Measurements from ENCODE around the gene SPACA9.

Gene SPACA9

GRCh38 chr9:132882616-132883015 is 3.9 kb downstream of the SPACA9 start:
- DNase-seq (ENCODE audit: low read depth) = no peak
- TF ChIP-seq CTCF (IDR thresholded peaks at IDR 0.05; ENCODE audit: insufficient read depth, low read depth, low read length, missing control alignments) = no peak
- H3K4me3 ChIP-seq (ENCODE audit: low read depth, low read length) = no peak overlapping the region

GRCh38 chr9:132883349-132884294 is 4.9 kb downstream of the SPACA9 start:
- no peak overlapping the region for H3K4me3 ChIP-seq (ENCODE audit: low read depth, low read length)
- DNase-seq (ENCODE audit: low read depth) = no peak
- TF ChIP-seq CTCF (IDR thresholded peaks at IDR 0.05; ENCODE audit: insufficient read depth, low read depth, low read length, missing control alignments) = no peak

GRCh38 chr9:132885720-132886333 is 7.1 kb downstream of the SPACA9 start:
- no peak for DNase-seq (ENCODE audit: low read depth)
- H3K4me3 ChIP-seq (ENCODE audit: low read depth, low read length) = no peak overlapping the region
- TF ChIP-seq CTCF (IDR thresholded peaks at IDR 0.05; ENCODE audit: insufficient read depth, low read depth, low read length, missing control alignments) = no peak

- no peak for DNase-seq (ENCODE audit: low read depth)
- H3K4me3 ChIP-seq (ENCODE audit: low read depth, low read length) = no peak overlapping the region
- TF ChIP-seq CTCF (IDR thresholded peaks at IDR 0.05; ENCODE audit: insufficient read depth, low read depth, low read length, missing control alignments) = no peak
These were observed 7.6 kb downstream of the SPACA9 start for GRCh38 chr9:132886334-132886725.

- no peak overlapping the region for H3K4me3 ChIP-seq (ENCODE audit: low read depth, low read length)
- no peak for TF ChIP-seq CTCF (IDR thresholded peaks at IDR 0.05; ENCODE audit: insufficient read depth, low read depth, low read length, missing control alignments)
- DNase-seq (ENCODE audit: low read depth) = no peak
These were observed 8.8 kb downstream of the SPACA9 start for GRCh38 chr9:132887181-132888120.

GRCh38 chr9:132888151-132888550 is 9.5 kb downstream of the SPACA9 start:
- TF ChIP-seq CTCF (IDR thresholded peaks at IDR 0.05; ENCODE audit: insufficient read depth, low read depth, low read length, missing control alignments) = no peak
- no peak overlapping the region for H3K4me3 ChIP-seq (ENCODE audit: low read depth, low read length)
- no peak for DNase-seq (ENCODE audit: low read depth)
